Ectodermal cell (in vitro differentiated cells): Measurements from ENCODE around the gene TSSK2.

Experiments used
- H3K27ac ChIP-seq: 2 replicates; pipeline ENCODE4 v1.7.0; 2013; ENCODE audit warnings: mild to moderate bottlenecking, low read depth, low read length; ENCODE audit not compliant: insufficient read depth, poor library complexity, severe bottlenecking
- H3K27me3 ChIP-seq: 2 replicates; pipeline ENCODE4 v1.7.0; 2013; ENCODE audit warnings: mild to moderate bottlenecking, low read length; ENCODE audit not compliant: insufficient read depth, control insufficient read depth, poor library complexity, severe bottlenecking
- H3K36me3 ChIP-seq: one replicate; pipeline ENCODE4 v1.7.0; 2013; ENCODE audit warnings: low read length; ENCODE audit not compliant: control insufficient read depth, insufficient read depth
- H3K4me1 ChIP-seq: one replicate; pipeline ENCODE4 v1.7.0; 2013; ENCODE audit warnings: low read length; ENCODE audit not compliant: control insufficient read depth, insufficient read depth
- H3K4me3 ChIP-seq: 2 replicates; pipeline ENCODE4 v1.7.0; 2013; ENCODE audit warnings: low read depth, low read length, control low read depth; ENCODE audit not compliant: insufficient read depth
- H3K9me3 ChIP-seq: 2 replicates; pipeline ENCODE4 v1.7.0; 2013; ENCODE audit warnings: mild to moderate bottlenecking, low read length, moderate library complexity; ENCODE audit not compliant: control insufficient read depth
- WGBS, 2 experiments: methylation state at CpG; one replicate each; pipeline ENCODE4 v1.1.7; 2013; ENCODE audit warnings: missing lambda C conversion rate in 2 of 2; 5-methylcytosine and 5-hydroxymethylcytosine counted together

The TSSK2 gene

DNA sequence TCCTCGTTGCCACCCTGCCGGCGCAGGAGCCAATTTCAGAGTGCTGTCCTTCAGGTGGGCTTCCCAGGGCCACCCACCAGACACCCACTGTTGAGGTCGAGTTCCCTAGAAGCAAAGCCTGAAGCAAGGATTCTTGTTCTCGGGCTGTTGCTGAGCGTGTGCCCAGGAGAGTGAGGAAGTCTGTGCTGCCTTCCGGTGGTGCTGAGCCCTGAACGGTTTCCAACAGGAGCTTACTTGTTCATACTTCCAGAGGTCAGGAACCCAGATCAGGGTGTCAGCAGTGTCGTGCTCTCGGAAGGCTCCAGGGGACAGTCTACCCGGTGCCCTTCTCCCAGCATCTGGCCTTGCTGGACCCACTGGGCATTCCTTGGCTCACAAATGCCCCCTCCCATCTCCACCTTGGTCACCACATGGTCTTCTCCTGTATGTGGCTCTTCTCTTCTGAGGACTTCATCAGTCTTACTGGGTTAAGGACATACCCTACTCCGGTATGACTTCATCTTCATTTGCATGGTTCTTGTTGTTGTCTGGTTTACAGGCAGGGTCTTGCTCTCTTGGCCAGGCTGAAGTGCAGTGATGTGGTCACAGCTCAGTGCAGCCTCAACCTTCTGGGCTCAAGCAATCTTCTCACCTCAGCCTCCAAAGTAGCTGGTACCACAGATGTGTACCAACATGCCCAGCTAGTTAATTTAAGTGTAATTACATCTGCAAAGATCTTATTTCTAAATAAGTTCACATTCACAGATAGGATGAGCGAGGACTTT, 36.2 kb downstream of the TSSK2 start:
- no peaks in the 10 kb centered on the region for H3K9me3 ChIP-seq
- H3K4me3 ChIP-seq, result no peak overlapping the region
- H3K36me3 ChIP-seq, result no peaks in the 10 kb centered on the region
- H3K27ac ChIP-seq, result no peak overlapping the region
- H3K27me3 ChIP-seq, result peaks cover 58% of the 10 kb centered on the region
- WGBS, 2 experiments, result 75 to 80% methylated on average over 13 of the region's 13 CpGs
- H3K4me1 ChIP-seq, result peaks cover 20% of the 10 kb centered on the region

GRCh38 chr22:19168088-19168890, 37.2 kb downstream of the TSSK2 start:
- Histone ChIP-seq H3K4me1 (peaks cover 25% of the 10 kb centered on the region), H3K27ac (no peak overlapping the region), H3K36me3 (no peaks in the 10 kb centered on the region), H3K27me3 (peaks cover 58% of the 10 kb centered on the region), H3K4me3 (no peak overlapping the region), H3K9me3 (no peaks in the 10 kb centered on the region)
- 76 to 78% methylated on average over 17 of the region's 17 CpGs for WGBS, 2 experiments

GRCh38 chr22:19169002-19169946, 38.2 kb downstream of the TSSK2 start:
- Histone ChIP-seq H3K27me3 (peaks cover 58% of the 10 kb centered on the region), H3K36me3 (no peaks in the 10 kb centered on the region), H3K9me3 (no peaks in the 10 kb centered on the region), H3K4me3 (peak overlapping the region; percentile 3), H3K4me1 (peaks cover 25% of the 10 kb centered on the region), H3K27ac (peak overlapping the region; percentile 42)
- 9 to 10% methylated on average over 58 of the region's 58 CpGs for WGBS, 2 experiments

- peaks cover 58% of the 10 kb centered on the region for H3K27me3 ChIP-seq
- no peak overlapping the region for H3K4me3 ChIP-seq
- 75 to 77% methylated on average over 7 of the region's 7 CpGs for WGBS, 2 experiments
- peaks cover 25% of the 10 kb centered on the region for H3K4me1 ChIP-seq
- no peaks in the 10 kb centered on the region for H3K36me3 ChIP-seq
- no peaks in the 10 kb centered on the region for H3K9me3 ChIP-seq
- no peak overlapping the region for H3K27ac ChIP-seq
These were observed 38.8 kb downstream of the TSSK2 start for GRCh38 chr22:19169947-19170318.

GRCh38 chr22:19172213-19173046, 41.3 kb downstream of the TSSK2 start:
- peaks cover 33% of the 10 kb centered on the region for H3K4me1 ChIP-seq
- no peak overlapping the region for H3K27ac ChIP-seq
- no peaks in the 10 kb centered on the region for H3K9me3 ChIP-seq
- peaks cover 2% of the 10 kb centered on the region for H3K36me3 ChIP-seq
- 54 to 55% methylated on average over 13 of the region's 13 CpGs for WGBS, 2 experiments
- H3K27me3 ChIP-seq, result peaks cover 38% of the 10 kb centered on the region
- H3K4me3 ChIP-seq, result peak overlapping the region; percentile 89

DNA sequence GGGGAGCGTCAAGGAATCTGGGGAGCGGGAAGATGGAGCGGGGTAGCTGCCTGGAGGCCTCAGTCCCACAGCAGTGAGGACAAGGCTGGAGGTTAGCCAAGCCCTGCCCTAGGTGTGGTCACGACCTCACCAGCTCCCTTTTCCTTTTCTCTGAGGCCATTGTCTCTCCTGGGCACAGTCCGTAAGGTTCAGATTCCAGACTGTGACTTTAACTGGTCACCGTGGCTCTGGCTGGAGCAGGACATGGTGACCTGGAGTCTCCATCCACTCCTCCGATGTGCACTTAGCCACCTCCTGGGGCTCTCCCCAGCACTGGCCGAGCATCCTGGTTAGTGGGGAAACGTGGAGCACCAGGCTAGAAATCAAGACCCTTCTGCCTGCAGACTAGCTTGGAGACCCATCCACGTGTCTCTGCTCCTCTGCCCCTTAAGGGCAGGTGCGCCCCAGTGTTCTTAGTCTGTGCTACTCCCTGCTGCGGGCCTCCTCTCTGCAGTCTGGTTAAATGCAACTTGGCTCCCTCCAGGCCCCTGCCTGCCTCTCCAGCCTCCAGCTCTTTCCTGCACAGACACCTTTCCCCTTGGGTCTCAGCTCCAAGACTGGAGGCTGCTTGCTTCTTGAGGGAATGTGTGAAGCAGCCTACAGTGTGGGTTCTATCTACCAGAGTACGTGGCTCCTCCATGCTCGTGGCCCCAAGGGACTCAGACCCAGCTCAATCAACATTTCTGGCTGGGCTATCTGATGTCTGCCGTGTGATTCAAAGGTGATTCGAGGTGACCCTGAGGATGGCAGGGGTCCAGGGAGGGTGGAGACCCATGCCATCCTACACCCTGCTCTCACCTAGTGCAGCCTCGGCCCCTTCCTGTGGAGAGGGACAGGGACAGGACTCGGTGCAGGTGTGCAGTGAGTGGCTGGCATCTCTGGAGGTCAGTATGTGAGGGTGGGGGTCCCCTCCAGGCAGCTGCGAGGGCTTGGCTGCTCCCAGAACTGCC, 42.2 kb downstream of the TSSK2 start:
- Histone ChIP-seq H3K27me3 (peaks cover 29% of the 10 kb centered on the region), H3K36me3 (peaks cover 2% of the 10 kb centered on the region), H3K9me3 (no peaks in the 10 kb centered on the region), H3K4me3 (no peak overlapping the region), H3K4me1 (peaks cover 37% of the 10 kb centered on the region), H3K27ac (no peak overlapping the region)
- 91 to 94% methylated on average over 19 of the region's 19 CpGs for WGBS, 2 experiments

DNA sequence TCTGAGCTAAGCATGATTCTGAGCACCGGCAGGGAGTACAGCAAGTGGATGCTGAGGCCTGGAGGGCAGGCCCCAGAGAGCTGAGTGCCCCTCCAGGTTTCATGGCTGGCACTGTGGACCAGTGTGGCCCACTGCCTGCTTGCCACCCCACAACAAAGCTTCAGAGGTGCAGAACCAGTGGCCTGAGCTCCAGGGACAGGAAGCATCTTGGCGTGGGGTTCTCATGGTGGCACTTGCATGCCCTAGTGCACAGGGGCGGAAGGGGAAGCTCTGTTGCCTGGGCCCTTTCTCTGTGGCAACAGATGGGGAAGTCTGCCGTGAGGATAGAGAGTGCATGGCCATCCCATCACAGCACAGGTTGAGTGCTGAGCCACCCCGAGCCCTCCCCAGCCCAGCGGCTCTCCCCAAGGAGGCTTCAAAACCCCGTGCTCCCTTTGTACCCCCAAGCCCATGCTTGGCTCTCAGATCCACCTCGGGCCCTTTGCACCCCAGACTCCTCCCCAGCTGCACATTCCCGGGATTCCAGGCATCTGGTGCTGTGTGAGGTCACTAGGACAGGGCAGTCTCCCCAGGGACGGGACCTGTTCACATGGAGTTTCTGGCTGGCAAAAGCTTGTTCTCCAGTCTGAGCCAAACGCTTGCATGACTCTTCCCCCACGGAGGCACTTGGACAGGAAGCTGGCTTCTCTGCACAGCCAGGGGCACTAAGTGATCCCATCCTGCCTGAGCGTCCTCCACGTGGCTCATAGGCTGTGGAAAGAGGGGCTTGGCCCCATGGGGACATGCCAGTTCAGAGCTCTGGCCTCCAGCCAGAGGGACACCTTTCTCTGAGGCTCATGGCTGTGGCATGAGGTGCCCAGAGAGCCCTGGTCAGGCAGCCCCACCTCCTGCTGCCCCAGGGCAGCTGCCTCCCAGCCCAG, 43.3 kb downstream of the TSSK2 start:
- Histone ChIP-seq H3K27me3 (peaks cover 19% of the 10 kb centered on the region), H3K36me3 (peaks cover 2% of the 10 kb centered on the region), H3K4me1 (peaks cover 34% of the 10 kb centered on the region), H3K4me3 (no peak overlapping the region), H3K27ac (no peak overlapping the region), H3K9me3 (no peaks in the 10 kb centered on the region)
- 72 to 73% methylated on average over 14 of the region's 14 CpGs for WGBS, 2 experiments

GRCh38 chr22:19175026-19175601, 44.0 kb downstream of the TSSK2 start:
- 89% methylated on average over 7 of the region's 7 CpGs for WGBS, 2 experiments
- Histone ChIP-seq H3K9me3 (no peaks in the 10 kb centered on the region), H3K27ac (no peak overlapping the region), H3K4me1 (peaks cover 34% of the 10 kb centered on the region), H3K27me3 (peaks cover 11% of the 10 kb centered on the region), H3K36me3 (peaks cover 2% of the 10 kb centered on the region), H3K4me3 (no peak overlapping the region)
